KMS-11 (cell line): ENCODE results near the gene CDC42EP1.

Experiments
- H2AFZ ChIP-seq: fragments of 200-600 bp; sonication (generic); 2 replicates; pipeline ENCODE4 v1.6.1; 2016; ENCODE audit warnings: antibody characterized with exemption, mixed run types, low read depth
- H3K27ac ChIP-seq: fragments of 200-600 bp; sonication (generic); 2 replicates; pipeline ENCODE4 v1.6.1; 2016; ENCODE audit warnings: mild to moderate bottlenecking, mixed run types
- H3K27me3 ChIP-seq: fragments of 200-600 bp; sonication (generic); 2 replicates; pipeline ENCODE4 v1.6.1; 2017; ENCODE audit warnings: mild to moderate bottlenecking, low read depth, mixed run types, moderate library complexity; ENCODE audit not compliant: insufficient read depth
- H3K36me3 ChIP-seq: fragments of 200-600 bp; sonication (generic); 2 replicates; pipeline ENCODE4 v1.6.1; 2017; ENCODE audit warnings: mild to moderate bottlenecking, mixed run types; ENCODE audit not compliant: insufficient read depth
- H3K4me1 ChIP-seq: fragments of 200-600 bp; sonication (generic); 2 replicates; pipeline ENCODE4 v1.6.1; 2016; ENCODE audit warnings: mild to moderate bottlenecking, low read depth, mixed run types; ENCODE audit not compliant: poor library complexity, severe bottlenecking
- H3K4me2 ChIP-seq: fragments of 200-600 bp; sonication (generic); 2 replicates; pipeline ENCODE4 v1.7.0; 2016; ENCODE audit warnings: mild to moderate bottlenecking, mixed run types
- H3K4me3 ChIP-seq: fragments of 200-600 bp; sonication (generic); IDR thresholded peaks from 2 replicates; pipeline ENCODE4 v1.6.1; 2017; ENCODE audit warnings: low read depth, low read length, mixed read lengths; ENCODE audit not compliant: insufficient read depth
- H3K79me2 ChIP-seq: fragments of 200-600 bp; sonication (generic); 2 replicates; pipeline ENCODE4 v1.6.1; 2016; ENCODE audit warnings: low read depth, mixed run types; ENCODE audit not compliant: insufficient read depth
- H3K9ac ChIP-seq: fragments of 200-600 bp; sonication (generic); 2 replicates; pipeline ENCODE4 v1.6.1; 2016; ENCODE audit warnings: mild to moderate bottlenecking, mixed run types
- H4K20me1 ChIP-seq: fragments of 200-600 bp; sonication (generic); 2 replicates; pipeline ENCODE4 v1.6.1; 2016; ENCODE audit warnings: mild to moderate bottlenecking, mixed run types; ENCODE audit not compliant: insufficient read depth
- CTCF ChIP-seq: fragments of 200-600 bp; sonication (generic); conservative IDR thresholded peaks from 2 replicates; pipeline ENCODE4 v1.6.1; 2017; ENCODE audit warnings: low read depth, mild to moderate bottlenecking, antibody characterized with exemption, low read length, moderate library complexity, mixed read lengths

Gene CDC42EP1

GRCh38 chr22:37559901-37560607 is at the start of gene CDC42EP1:
TSS of gene CDC42EP1 (plus strand) at chr22:37560480. CDS start at chr22:37566350, 5,870 bp downstream.
- H3K4me3 ChIP-seq, result no peak within 1 kb of the TSS

GRCh38 chr22:37511395-37512104 is 48.7 kb upstream of the CDC42EP1 start:
- no peaks in the 10 kb centered on the region for H3K79me2 ChIP-seq
- no peaks in the 10 kb centered on the region for H4K20me1 ChIP-seq
- no peaks in the 10 kb centered on the region for H3K4me1 ChIP-seq
- H3K9ac ChIP-seq, result no peak overlapping the region
- no peak overlapping the region for H3K27ac ChIP-seq
- TF ChIP-seq CTCF, result no peak
- no peak overlapping the region for H3K4me3 ChIP-seq
- H3K36me3 ChIP-seq, result no peaks in the 10 kb centered on the region
- no peak overlapping the region for H2AFZ ChIP-seq
- H3K4me2 ChIP-seq, result no peak overlapping the region
- peaks cover 4% of the 10 kb centered on the region; the same call in 1 of the 2 replicates for H3K27me3 ChIP-seq

More at GRCh38 chr22:37559901-37560607, at the start of gene CDC42EP1:
- H3K9ac ChIP-seq, result no peak within 1 kb of the TSS
- H3K27ac ChIP-seq, result no peak within 1 kb of the TSS
- H3K27me3 ChIP-seq, result peaks cover 73% of the 10 kb centered on the region
- peaks cover 9% of the 10 kb centered on the region for H3K4me1 ChIP-seq
- TF ChIP-seq CTCF, result no peak
- H4K20me1 ChIP-seq, result no peaks in the 10 kb centered on the region
- H3K36me3 ChIP-seq, result no peaks in the 10 kb centered on the region
- no peaks in the 10 kb centered on the region for H3K79me2 ChIP-seq
- H3K4me2 ChIP-seq, result no peak within 1 kb of the TSS
- no peak within 1 kb of the TSS for H2AFZ ChIP-seq

- no peak overlapping the region for H3K4me2 ChIP-seq
- no peak for TF ChIP-seq CTCF
- H3K4me1 ChIP-seq, result no peaks in the 10 kb centered on the region
- H3K4me3 ChIP-seq, result no peak overlapping the region
- no peak overlapping the region for H3K9ac ChIP-seq
- H3K27ac ChIP-seq, result no peak overlapping the region
- no peaks in the 10 kb centered on the region for H4K20me1 ChIP-seq
- H2AFZ ChIP-seq, result no peak overlapping the region
- H3K27me3 ChIP-seq, result peaks cover 6% of the 10 kb centered on the region
- no peaks in the 10 kb centered on the region for H3K36me3 ChIP-seq
- H3K79me2 ChIP-seq, result no peaks in the 10 kb centered on the region
These were observed 45.7 kb upstream of the CDC42EP1 start for GRCh38 chr22:37514526-37515051.

GRCh38 chr22:37515901-37516300 is 44.4 kb upstream of the CDC42EP1 start:
- H3K36me3 ChIP-seq, result no peaks in the 10 kb centered on the region
- H4K20me1 ChIP-seq, result no peaks in the 10 kb centered on the region
- H3K9ac ChIP-seq, result no peak overlapping the region
- H3K4me1 ChIP-seq, result no peaks in the 10 kb centered on the region
- H3K27ac ChIP-seq, result no peak overlapping the region
- TF ChIP-seq CTCF, result no peak
- H3K79me2 ChIP-seq, result no peaks in the 10 kb centered on the region
- H3K4me2 ChIP-seq, result no peak overlapping the region
- H3K4me3 ChIP-seq, result no peak overlapping the region
- peaks cover 17% of the 10 kb centered on the region for H3K27me3 ChIP-seq
- H2AFZ ChIP-seq, result no peak overlapping the region
